Measurements from ENCODE around the gene UBASH3A.
A peak's percentile ranks its signal among the peaks of the same experiment; 100 is the strongest.

Gene UBASH3A

DNA sequence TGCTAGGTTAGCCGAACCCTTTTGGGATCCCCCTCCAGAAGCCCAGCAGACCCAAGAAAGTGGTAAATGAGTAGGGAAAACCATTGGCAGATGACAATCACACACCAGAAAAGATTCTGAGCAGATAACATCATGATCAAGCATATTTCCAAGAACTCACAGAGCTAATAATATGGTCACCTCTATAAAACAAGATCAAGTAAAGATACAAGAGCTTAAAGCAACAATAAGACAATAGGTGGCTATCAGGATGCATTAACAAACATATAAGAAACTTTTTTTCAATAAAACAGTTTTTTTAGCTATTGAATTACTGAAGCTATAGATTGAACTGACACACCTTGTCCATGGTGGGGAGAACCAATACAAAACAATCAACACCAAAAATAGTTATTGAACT lies 29.0 kb downstream of the UBASH3A start:
- DNase-seq: no peak

DNA sequence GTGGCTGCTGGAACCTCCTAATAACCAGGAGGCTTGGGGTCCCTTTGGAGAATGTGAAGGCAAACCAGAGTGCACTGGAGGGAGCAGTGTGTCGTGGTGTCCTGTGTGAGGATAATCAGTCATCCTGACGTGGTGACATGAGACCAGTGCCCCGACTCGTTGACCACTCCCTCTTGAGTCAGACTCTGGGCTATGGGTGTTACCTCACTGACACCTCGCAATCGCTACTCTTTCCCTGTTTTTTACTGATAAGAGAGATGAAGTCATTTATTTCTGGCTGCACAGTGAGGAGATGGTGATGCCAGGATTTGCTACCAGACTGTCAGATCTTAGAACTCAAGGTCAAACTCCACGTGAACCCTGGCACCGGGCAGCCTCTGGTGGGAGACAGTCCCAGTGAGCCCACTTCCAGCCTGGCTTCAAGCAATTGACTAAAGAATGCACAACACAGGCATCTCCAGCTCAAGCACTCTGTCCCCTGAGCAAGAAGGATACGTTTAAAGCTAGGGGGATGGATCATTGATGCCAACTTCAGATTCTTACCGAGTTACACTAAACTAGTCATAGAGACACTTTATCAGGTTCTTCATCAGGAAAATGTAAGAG lies 30.3 kb downstream of the UBASH3A start:
- DNase-seq: no peak

DNA sequence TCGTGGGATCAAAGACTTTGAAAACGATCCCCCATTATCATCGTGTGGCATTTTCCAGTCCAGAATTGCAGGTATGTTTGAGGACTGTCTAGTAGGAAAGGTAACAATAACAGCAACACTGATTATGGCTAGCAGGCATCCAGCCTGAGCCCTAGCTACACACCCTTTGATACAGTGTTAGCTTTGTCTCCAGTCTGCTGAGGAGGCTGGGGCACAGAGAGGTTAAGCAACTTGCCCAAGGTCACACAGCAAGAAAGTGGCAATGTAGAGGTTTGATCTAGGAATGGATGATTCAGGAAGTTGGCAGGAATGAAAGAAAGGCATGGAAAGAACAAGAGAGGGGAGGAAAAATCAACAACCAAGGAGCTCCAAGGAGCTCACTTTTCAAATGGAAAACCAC lies 31.2 kb downstream of the UBASH3A start:
- DNase-seq: no peak

- DNase-seq: no peak
These were observed 31.7 kb downstream of the UBASH3A start for GRCh38 chr21:42435401-42435800.

DNA sequence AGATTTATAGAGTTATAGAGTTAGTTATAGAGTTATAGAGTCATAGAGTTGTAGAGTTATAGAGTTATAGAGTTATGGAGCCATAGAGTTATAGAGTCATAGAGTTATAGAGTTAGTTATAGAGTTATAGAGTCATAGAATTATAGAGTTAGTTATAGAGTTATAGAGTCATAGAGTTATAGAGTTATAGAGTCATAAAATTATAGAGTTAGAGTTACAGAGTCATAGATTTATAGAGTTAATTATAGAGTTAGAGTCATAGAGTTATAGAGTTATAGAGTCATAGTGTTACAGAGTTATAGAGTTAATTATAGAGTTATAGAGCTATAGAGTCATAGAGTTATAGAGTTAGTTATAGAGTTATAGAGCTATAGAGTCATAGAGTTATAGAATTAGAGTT lies 32.1 kb downstream of the UBASH3A start:
- no peak for DNase-seq

- no peak for DNase-seq
These were observed 33.2 kb downstream of the UBASH3A start for GRCh38 chr21:42436914-42437313.

- DNase-seq: no peak
These were observed 34.1 kb downstream of the UBASH3A start for GRCh38 chr21:42437786-42438185.

DNA sequence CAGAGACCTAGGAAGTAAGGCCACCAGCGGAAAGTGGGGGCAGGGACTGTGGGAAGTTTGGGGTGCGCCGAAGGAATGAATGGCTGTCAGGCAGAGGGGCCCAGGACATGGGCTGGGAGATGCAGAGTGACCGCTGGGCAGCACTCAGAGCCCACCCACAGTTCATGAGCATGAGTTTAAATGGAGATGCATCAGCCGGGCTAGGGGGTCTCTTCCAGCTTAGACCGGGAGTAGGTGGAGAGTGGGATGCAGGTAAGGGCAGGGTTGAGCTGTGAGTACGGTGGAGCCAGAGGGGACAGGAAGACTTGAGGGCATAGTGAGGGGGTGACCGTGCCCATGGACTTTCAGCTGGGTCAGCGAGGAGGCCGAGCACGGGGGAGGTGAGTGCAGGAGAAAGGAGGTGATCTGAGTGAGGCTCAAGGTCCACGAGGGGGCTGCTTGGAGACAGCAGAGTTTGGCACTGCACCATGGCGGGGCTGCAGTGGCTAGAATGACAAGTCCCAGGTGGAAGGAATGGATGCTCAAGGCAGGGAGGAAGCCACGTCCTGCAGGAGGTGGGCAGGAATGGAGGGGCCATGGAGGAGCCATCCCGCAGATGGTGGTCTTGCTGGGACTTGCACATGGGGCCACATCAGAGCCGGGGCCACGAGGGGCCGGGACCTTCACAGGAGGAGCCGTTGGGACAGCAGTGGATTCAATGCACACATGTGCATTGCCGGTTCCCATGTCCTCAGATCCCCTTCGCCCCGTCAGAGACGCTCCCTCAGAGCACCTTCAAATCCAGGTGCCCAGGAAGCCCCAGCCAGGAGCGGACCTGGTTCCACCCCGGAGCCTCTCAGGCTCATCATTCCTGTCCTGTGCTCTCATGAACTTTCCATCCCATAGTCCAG lies 34.9 kb downstream of the UBASH3A start:
- no peak for DNase-seq

- DNase-seq: peak in 1 of 2 donors; percentile 34
These were observed 35.8 kb downstream of the UBASH3A start for GRCh38 chr21:42439284-42440186.

DNA sequence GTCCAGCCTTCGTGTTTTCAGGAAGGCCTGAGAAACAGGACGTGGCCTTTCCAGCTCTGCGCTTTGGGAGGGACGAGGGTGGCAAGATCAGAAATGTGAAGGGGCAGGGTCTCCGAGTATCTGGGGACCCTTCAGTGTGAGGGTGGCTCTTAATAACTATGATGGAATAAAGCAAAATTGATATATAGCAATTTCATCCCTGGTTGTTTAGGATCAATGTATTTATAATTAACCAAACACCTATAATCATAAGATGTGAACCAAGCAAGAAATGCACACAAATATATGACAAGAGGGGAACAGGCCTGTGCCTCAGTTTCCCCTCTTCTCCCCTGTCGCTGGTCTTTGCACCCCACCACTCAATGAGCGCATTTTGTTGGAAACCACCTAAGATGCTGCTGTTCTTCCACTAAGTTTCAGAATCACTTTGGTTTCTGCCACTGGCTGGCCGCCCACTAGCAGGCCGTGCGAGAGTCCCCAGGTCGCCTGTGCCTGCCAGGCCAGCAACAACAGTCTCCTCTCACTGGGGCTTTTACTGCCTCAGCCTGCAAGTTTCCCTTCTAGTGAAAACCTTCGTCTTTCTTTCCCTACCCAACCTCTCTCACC lies 36.6 kb downstream of the UBASH3A start:
- DNase-seq: no peak

- no peak for DNase-seq
These were observed 38.3 kb downstream of the UBASH3A start for GRCh38 chr21:42441963-42442362.

DNA sequence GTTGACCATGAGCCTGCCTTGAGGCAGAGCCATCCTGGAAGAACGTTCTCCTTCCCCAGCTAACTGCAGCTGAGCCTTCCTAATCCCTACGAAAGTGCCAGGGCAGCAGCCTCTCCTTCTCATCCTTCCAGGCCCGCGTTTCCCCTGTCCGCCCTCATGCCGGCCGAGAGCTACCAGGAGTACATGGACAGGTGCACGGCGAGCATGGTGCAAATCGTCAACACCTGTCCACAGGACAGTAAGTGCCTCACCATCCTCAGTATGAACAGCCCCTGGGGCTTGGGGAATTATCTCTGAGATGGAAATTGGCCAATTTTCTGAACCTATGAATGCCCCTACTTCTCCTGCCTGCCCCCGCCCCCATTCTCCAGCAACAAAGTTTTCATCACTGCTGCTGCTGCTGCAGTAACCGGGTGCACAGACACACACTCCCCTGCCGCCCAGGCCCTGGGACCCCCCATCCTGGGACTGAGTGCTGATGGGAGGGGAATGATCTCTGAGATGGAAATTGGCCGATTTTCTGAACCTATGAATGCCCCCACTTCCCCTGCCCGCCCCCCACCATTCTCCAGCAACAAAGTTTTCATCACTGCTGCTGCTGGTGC lies 39.6 kb downstream of the UBASH3A start:
- no peak for DNase-seq

DNA sequence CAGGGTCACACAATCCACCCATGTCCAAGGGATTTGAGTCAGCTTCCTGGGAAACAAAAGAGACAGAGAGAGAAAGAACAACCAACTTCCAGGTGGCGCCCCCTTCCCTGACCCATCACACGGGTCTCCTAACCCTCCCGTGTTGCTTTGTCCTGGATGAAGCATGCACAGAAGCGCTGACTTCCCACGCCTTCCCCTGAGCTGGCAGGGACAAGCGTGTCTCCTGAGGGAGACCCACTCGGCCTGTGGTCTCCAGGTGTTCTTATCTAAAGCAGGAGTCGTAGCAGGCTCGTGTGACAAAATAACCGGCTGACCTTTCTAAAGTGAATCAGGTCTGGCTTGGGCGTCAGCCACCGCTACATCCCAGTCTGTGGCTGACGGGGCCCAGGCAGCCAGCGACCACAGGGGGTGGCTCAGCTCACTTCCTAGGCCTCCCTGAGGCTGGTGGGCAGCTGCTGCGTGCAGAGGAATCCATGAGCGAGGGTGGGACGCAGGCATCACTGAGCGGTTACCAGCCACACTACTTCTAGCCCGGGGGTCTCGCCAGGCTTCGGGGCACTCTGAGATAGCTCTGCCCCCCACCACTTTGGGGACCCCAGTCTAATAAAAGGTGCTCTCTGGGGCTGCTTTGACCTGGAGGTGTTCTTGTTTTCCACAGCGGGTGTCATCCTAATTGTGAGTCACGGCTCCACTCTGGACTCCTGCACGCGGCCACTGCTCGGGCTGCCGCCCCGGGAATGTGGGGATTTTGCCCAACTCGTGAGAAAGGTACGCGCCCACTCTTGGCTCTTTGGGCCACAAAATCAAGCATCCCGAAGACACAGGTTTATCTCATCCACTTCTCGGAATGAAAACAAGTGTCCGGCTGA lies 40.4 kb downstream of the UBASH3A start:
- DNase-seq: no peak

DNA sequence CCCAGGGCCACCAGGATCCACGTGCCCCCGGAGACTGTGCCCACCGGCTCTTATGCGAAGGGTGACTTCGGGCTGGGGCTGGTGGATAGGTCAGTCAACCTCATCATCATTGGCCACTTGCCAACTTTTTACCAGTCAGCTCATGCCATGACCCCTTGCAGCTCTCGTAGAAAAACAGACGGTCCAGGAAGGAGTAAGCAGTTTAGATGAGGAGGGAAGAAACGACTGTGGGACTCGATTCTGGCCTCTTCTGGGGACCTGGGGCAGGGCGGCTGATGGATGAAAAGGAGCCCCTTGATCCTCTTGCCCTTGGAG lies 41.0 kb downstream of the UBASH3A start:
- no peak for DNase-seq

DNA sequence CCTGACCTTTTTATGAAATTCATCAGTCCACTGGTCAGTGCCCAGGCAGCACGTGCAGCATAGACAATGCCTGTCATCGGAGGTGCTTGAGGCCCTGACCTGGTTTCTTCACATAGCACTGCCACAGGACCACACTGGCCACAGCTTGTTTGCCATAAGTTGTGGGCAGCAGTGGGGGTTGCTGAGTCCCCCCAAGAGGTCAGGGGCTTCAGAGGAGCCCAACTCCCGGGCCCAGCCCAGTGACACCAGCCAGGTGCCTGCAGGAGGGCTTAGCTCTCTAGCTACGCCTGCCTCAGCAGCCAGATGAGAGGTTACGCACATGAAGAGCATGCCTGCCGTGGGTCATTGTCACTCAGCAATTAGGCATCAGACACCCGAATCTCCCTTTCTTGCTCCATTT lies 41.6 kb downstream of the UBASH3A start:
- DNase-seq: no peak

DNA sequence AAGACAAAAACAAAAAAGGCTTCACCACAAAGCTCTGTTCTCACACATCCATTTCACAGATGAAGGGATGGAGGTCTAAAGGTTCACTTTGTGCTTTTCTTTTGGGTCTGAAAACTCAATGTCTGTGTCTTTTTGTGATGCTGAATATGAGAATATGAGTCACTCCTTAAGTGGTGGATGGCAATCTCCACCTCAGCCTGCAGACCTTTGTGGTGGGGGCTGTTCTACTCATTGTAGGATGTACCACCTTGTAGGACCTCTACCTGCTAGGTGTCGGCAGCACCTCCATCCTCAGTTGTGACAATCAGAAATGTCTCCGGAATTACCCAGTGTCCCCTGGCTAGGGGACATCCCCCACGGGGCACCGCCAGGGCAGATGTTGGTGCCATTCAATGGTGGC lies 42.8 kb downstream of the UBASH3A start:
- DNase-seq: no peak

DNA sequence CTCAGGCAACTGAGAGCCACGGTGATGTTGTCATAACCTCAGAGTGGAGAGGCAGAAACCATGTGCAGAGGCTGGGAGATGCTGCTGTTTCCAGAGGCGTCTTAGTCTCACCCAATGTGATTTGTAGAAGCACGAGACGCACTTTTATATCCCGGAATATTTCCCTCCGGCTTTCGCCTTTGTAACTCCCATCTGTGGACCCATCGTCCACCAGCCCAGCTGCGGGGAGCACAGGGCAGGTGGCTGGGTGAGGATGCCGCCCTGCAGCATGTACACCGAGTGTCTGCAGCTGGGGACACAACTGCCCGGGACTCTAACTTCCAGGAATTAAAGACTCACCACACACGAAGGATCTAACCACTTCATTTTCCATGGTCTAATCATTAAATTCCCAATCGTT lies 43.5 kb downstream of the UBASH3A start:
- no peak for DNase-seq

DNA sequence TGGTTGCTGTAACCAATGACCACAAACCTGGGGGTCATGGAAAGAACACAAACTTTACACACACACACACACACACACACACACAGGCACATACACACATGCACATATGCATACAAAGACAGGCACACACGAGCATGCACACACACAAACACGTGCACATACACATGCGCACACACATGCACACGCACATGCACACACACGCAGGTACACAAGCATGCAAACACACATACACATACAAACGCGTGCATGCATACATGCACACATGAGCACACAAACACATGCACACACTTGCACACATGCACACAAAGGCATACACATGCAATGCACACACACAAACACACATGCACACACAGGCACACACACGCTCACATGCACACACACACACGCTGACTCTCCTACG lies 44.0 kb downstream of the UBASH3A start:
- no peak for DNase-seq

- DNase-seq: no peak
These were observed 45.0 kb downstream of the UBASH3A start for GRCh38 chr21:42448686-42449085.

- DNase-seq: no peak
These were observed 48.2 kb downstream of the UBASH3A start for GRCh38 chr21:42451941-42452340.

DNA sequence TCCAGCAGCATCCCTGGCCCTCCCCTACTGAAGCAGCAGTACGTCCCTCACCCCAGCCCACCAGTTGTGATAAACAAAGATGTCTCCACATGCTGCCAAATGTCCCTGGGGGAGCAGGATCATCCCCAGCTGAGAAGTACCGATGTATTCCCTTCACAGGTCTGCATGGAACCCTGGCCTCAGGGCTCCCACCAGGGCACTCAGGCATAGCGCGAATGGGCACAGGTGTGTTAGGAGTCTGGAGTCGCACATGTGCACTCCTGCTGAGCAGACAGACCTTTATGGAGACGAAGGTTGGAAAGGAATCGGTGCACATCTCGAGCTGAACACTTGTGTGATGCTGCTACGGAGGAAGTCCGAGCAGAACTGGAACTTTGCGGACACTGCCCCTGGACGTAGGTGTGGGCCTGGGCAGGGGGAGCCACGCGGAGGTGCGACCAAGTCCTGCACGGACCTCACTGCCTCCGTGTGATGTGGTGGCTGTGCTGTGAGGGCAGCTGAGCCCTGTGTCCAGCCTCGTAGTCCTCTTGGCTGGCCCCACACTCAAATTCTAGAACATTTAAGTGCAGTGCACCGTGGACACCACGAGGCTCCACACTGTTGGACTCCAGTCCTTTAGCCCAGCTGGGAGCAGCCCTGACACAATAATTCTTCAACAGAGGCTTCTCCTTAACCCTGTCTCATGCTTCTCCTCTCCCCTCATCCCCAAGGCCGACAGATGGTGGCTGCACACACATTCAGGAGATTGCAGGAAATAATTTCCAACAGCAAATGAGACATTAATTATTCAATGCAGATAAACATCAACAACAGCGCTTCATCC lies 48.9 kb downstream of the UBASH3A start:
- no peak for DNase-seq

Measured in CD4-positive, alpha-beta T cell treated with Interleukin-4 for 1 hour (primary cell).